H1 (cell line): ENCODE measurements around the gene SP4. TPM values are rescaled to one million over a fixed set of nuclear protein-coding genes. Genes with fewer than 3 reads are reported as not detected.
A peak's percentile ranks its signal among the peaks of the same experiment; 100 is the strongest.

ENCODE experiments used
- CTCF ChIA-PET: fragments of 300-600 bp; sonication (Branson Sonifier 250); formaldehyde crosslinking; loops from one replicate; lab custom pipeline; 2021; ENCODE audit not compliant: partially characterized antibody; lab: Charles Lee
- POLR2A ChIA-PET: fragments of 300-600 bp; sonication (Branson Sonifier 250); formaldehyde crosslinking; loops from one replicate; lab custom pipeline; 2021; ENCODE audit warnings: inconsistent platforms; ENCODE audit not compliant: partially characterized antibody; lab: Charles Lee
- DNase-seq, 2 experiments: peaks; one replicate each; pipeline versions ENCODE4 v3.0.0 to v3.0.0-alpha.2; 2010 to 2022; ENCODE audit warnings: low spot score in 2 of 2, low read depth in 1 of 2, mixed read lengths in 1 of 2
- FAIRE-seq: peaks from 2 replicates; lab custom pipeline; 2011; peaks lifted over from hg19 to GRCh38; lab: Jason Lieb, UNC
- H2AFZ ChIP-seq: 2 replicates; pipeline ENCODE4 v1.8.1; 2012; ENCODE audit warnings: low read length, inconsistent platforms
- H2AK5ac ChIP-seq: 2 replicates; pipeline ENCODE4 v1.6.1; 2013; ENCODE audit warnings: low read depth, low read length
- H2BK120ac ChIP-seq: replicated peaks from 2 replicates; pipeline ENCODE3; 2013; ENCODE audit warnings: low read depth, low read length, inconsistent platforms
- H2BK12ac ChIP-seq: 2 replicates; pipeline ENCODE4 v1.6.1; 2013; ENCODE audit warnings: low read depth, low read length
- H2BK15ac ChIP-seq: 2 replicates; pipeline ENCODE4 v1.6.1; 2013; ENCODE audit warnings: low read length
- H2BK20ac ChIP-seq: 2 replicates; pipeline ENCODE4 v1.6.1; 2013; ENCODE audit warnings: low read length
- H2BK5ac ChIP-seq: 2 replicates; pipeline ENCODE4 v1.6.1; 2013; ENCODE audit warnings: low read depth, low read length
- H3K14ac ChIP-seq: 2 replicates; pipeline ENCODE4 v1.6.1; 2013; ENCODE audit warnings: inconsistent platforms; ENCODE audit not compliant: insufficient read length
- H3K18ac ChIP-seq: 2 replicates; pipeline ENCODE4 v1.6.1; 2013; ENCODE audit warnings: low read length; ENCODE audit errors: extremely low read depth
- H3K23ac ChIP-seq: 2 replicates; pipeline ENCODE4 v1.6.1; 2013; ENCODE audit warnings: inconsistent platforms; ENCODE audit not compliant: insufficient read length
- H3K23me2 ChIP-seq: 2 replicates; pipeline ENCODE4 v1.6.1; 2013; ENCODE audit warnings: low read depth, low read length
- H3K27ac ChIP-seq: 2 replicates; pipeline ENCODE4 v1.6.1; 2011; ENCODE audit warnings: low read depth, low read length, inconsistent platforms
- H3K27me3 ChIP-seq, 4 experiments: replicated peaks in 1 of 4; 1 replicate in 1 of 4; 2 replicates in 3 of 4; pipeline versions ENCODE4 v1.6.1 to v1.8.1; 2011 to 2013; ENCODE audit warnings: low read length in 3 of 4, mild to moderate bottlenecking in 3 of 4, inconsistent platforms in 2 of 4, mixed read lengths in 2 of 4, moderate library complexity in 1 of 4; ENCODE audit not compliant: control insufficient read depth in 3 of 4, insufficient read depth in 3 of 4; ENCODE audit errors: extremely low read depth in 1 of 4
- H3K36me3 ChIP-seq, 4 experiments: 2 replicates each; pipeline versions ENCODE4 v1.6.1 to v1.8.1; 2011 to 2013; ENCODE audit warnings: mild to moderate bottlenecking in 4 of 4, low read length in 3 of 4, moderate library complexity in 2 of 4, control low read depth in 1 of 4, inconsistent platforms in 1 of 4; ENCODE audit not compliant: insufficient read depth in 4 of 4, control insufficient read depth in 2 of 4
- H3K4ac ChIP-seq: replicated peaks from 2 replicates; pipeline ENCODE3; 2013; ENCODE audit warnings: low read length, low read depth, mixed read lengths, inconsistent platforms; ENCODE audit not compliant: insufficient read length
- H3K4me1 ChIP-seq, 4 experiments: replicated peaks in 1 of 4; 1 replicate in 1 of 4; 2 replicates in 3 of 4; pipeline versions ENCODE4 v1.6.1 to v1.8.1; 2011 to 2013; ENCODE audit warnings: low read length in 3 of 4, inconsistent platforms in 2 of 4, mixed read lengths in 1 of 4; ENCODE audit not compliant: insufficient read depth in 4 of 4, control insufficient read depth in 3 of 4
- H3K4me2 ChIP-seq, 2 experiments: 2 replicates each; pipeline versions ENCODE4 v1.6.1 to v1.8.1; 2011 to 2013; ENCODE audit warnings: low read depth in 2 of 2, low read length in 2 of 2, control low read depth in 1 of 2, inconsistent platforms in 1 of 2, mild to moderate bottlenecking in 1 of 2; ENCODE audit not compliant: insufficient read depth in 1 of 2
- H3K4me3 ChIP-seq, 4 experiments: fragments of 200-600, 300-600 bp in 1 of 4; sonication (generic), shearing (Covaris generic), sonication (Bioruptor Twin) in 1 of 4; 2 replicates each; pipeline versions ENCODE4 v1.5.1 to v1.8.1; 2011 to 2016; ENCODE audit warnings: low read length in 4 of 4, low read depth in 3 of 4, control low read depth in 2 of 4, inconsistent platforms in 2 of 4, mild to moderate bottlenecking in 2 of 4, mixed read lengths in 1 of 4, moderate library complexity in 1 of 4; ENCODE audit not compliant: insufficient read depth in 2 of 4; ENCODE audit errors: extremely low read depth in 1 of 4
- H3K56ac ChIP-seq: replicated peaks from 2 replicates; pipeline ENCODE3; 2013; ENCODE audit warnings: low read depth, mild to moderate bottlenecking, mixed read lengths, low read length, inconsistent platforms; ENCODE audit not compliant: insufficient read length
- H3K79me1 ChIP-seq: 2 replicates; pipeline ENCODE4 v1.6.1; 2013; ENCODE audit warnings: low read depth, low read length, control low read depth
- H3K79me2 ChIP-seq, 2 experiments: 2 replicates each; pipeline versions ENCODE4 v1.6.1 to v1.8.1; 2012 to 2013; ENCODE audit warnings: low read length in 2 of 2, mild to moderate bottlenecking in 2 of 2, inconsistent platforms in 1 of 2; ENCODE audit not compliant: insufficient read depth in 2 of 2, control insufficient read depth in 1 of 2
- H3K9ac ChIP-seq, 4 experiments: replicated peaks in 1 of 4; 1 replicate in 1 of 4; 2 replicates in 3 of 4; pipeline versions ENCODE4 v1.6.1 to v1.8.1; 2011 to 2013; ENCODE audit warnings: low read depth in 3 of 4, low read length in 3 of 4, control low read depth in 2 of 4, mild to moderate bottlenecking in 2 of 4, moderate library complexity in 2 of 4, inconsistent platforms in 1 of 4; ENCODE audit errors: extremely low read depth in 1 of 4
- H3K9me3 ChIP-seq, 2 experiments: 2 replicates each; pipeline versions ENCODE4 v1.6.1 to v1.8.1; 2012 to 2013; ENCODE audit warnings: mild to moderate bottlenecking in 2 of 2, moderate library complexity in 2 of 2, control low read depth in 1 of 2, inconsistent platforms in 1 of 2, low read depth in 1 of 2, low read length in 1 of 2, mixed read lengths in 1 of 2; ENCODE audit not compliant: insufficient read depth in 2 of 2
- H4K20me1 ChIP-seq, 2 experiments: replicated peaks in 1 of 2; 2 replicates each; pipeline versions ENCODE3 to v1.8.1; 2011 to 2013; ENCODE audit warnings: inconsistent platforms in 2 of 2, low read length in 2 of 2, mild to moderate bottlenecking in 1 of 2; ENCODE audit not compliant: insufficient read depth in 2 of 2, control insufficient read depth in 1 of 2
- H4K5ac ChIP-seq: 2 replicates; pipeline ENCODE4 v1.6.1; 2013; ENCODE audit warnings: low read length, low read depth, mixed read lengths, inconsistent platforms; ENCODE audit not compliant: insufficient read length
- H4K8ac ChIP-seq: 2 replicates; pipeline ENCODE4 v1.8.0; 2013; ENCODE audit warnings: mild to moderate bottlenecking, moderate library complexity, low read length, inconsistent platforms; ENCODE audit not compliant: insufficient read depth; ENCODE audit errors: extremely low read depth
- H4K91ac ChIP-seq: replicated peaks from 2 replicates; pipeline ENCODE3; 2013; ENCODE audit warnings: low read length, mixed read lengths, inconsistent platforms; ENCODE audit not compliant: insufficient read length
- CEBPB ChIP-seq: IDR thresholded peaks from 2 replicates; pipeline ENCODE4 v1.6.1; 2012; ENCODE audit warnings: low read depth, low read length
- CTCF ChIP-seq, 3 experiments: IDR thresholded peaks; 1 replicate in 2 of 3; 2 replicates in 1 of 3; pipeline versions ENCODE4 v1.5.1 to v1.6.1; 2011; ENCODE audit warnings: low read length in 3 of 3, mild to moderate bottlenecking in 3 of 3, inconsistent platforms in 2 of 3, low read depth in 1 of 3, moderate library complexity in 1 of 3; ENCODE audit not compliant: insufficient read depth in 1 of 3; ENCODE audit errors: control extremely low read depth in 1 of 3
- JUN ChIP-seq: IDR thresholded peaks from 2 replicates; pipeline ENCODE4 v1.6.1; 2011; ENCODE audit warnings: low read depth, mild to moderate bottlenecking, improper control_type of control experiment, low read length
- KDM4A ChIP-seq: IDR thresholded peaks from one replicate; pipeline ENCODE4 v1.7.1; 2012; ENCODE audit warnings: low read depth, mild to moderate bottlenecking, moderate library complexity, low read length, inconsistent platforms; ENCODE audit not compliant: severe bottlenecking
- POLR2AphosphoS5 ChIP-seq: IDR thresholded peaks from 2 replicates; pipeline ENCODE4 v1.6.1; 2011; ENCODE audit warnings: low read depth, low read length
- RAD21 ChIP-seq, 2 experiments: IDR thresholded peaks in 1 of 2; conservative IDR thresholded peaks in 1 of 2; 2 replicates each; pipeline ENCODE4 v1.6.1; 2011; ENCODE audit warnings: low read depth in 2 of 2, low read length in 2 of 2, improper control_type of control experiment in 1 of 2, inconsistent platforms in 1 of 2, mild to moderate bottlenecking in 1 of 2, moderate library complexity in 1 of 2
- RXRA ChIP-seq: IDR thresholded peaks from 2 replicates; pipeline ENCODE4 v1.6.1; 2011; ENCODE audit warnings: low read depth, mild to moderate bottlenecking, low read length, moderate library complexity; ENCODE audit not compliant: insufficient read depth
- SIX5 ChIP-seq: IDR thresholded peaks from 2 replicates; pipeline ENCODE4 v1.6.1; 2011; ENCODE audit warnings: mild to moderate bottlenecking, low read depth, low read length
- TAF1 ChIP-seq: IDR thresholded peaks from 2 replicates; pipeline ENCODE4 v1.6.1; 2011; ENCODE audit warnings: mild to moderate bottlenecking, low read depth, low read length
- polyA plus RNA-seq, 7 experiments: library from polyadenylated mRNA; depleted of rRNA in 3 of 7; stranded (reverse) in 5 of 7; unstranded in 2 of 7; fragments of >200 nt in 5 of 7; fragments of 200-250 nt in 2 of 7; gene quantifications; 1 replicate in 5 of 7; 2 replicates in 1 of 7; 4 replicates in 1 of 7; pipeline versions ENCODE4 v1.2.1 to v1.2.3, GENCODE V29; 2011 to 2013; ENCODE audit warnings: missing spikeins in 2 of 7, mixed read lengths in 2 of 7
- total RNA-seq: library from RNA; stranded (reverse); fragmentation: NEBNext Ultra II Directional; extraction: Animal tissue kit (Norgen Biotek cat#: 25700); gene quantifications from 2 replicates; pipeline ENCODE4 v1.2.1, GENCODE V29; 2021

Gene SP4
- total and polyA plus RNA-seq, 2 of the 8 experiments (the other 6 are each of a cell fraction or from before 2014, with no cell fraction given): 10.0 to 24.0 TPM

- no peak overlapping the region for H2BK20ac ChIP-seq
- H3K18ac ChIP-seq: no peak overlapping the region
- H3K4me3 ChIP-seq: no peak overlapping the region
- H3K14ac ChIP-seq: no peak overlapping the region
- no peak overlapping the region for H3K9ac ChIP-seq
- H3K4ac ChIP-seq: no peak overlapping the region
- H2BK12ac ChIP-seq: no peak overlapping the region
- H2BK15ac ChIP-seq: no peak overlapping the region
- H2BK120ac ChIP-seq: no peak overlapping the region
- no peak overlapping the region for H3K23ac ChIP-seq
- H3K36me3 ChIP-seq: no peaks in the 10 kb centered on the region
- POLR2A ChIA-PET: no interaction called here
- CTCF ChIA-PET: interaction anchor here (1.5 to 2.1 kb wide), 2 partner anchors 8 to 14 kb away, joined by 4 to 8 read pairs; no protein-coding TSS in a partner anchor
- no peak for FAIRE-seq
- no peak overlapping the region for H2BK5ac ChIP-seq
- H3K9me3 ChIP-seq: peaks cover 9 to 19% of the 10 kb centered on the region in 2 experiments
- no peak overlapping the region for H2AK5ac ChIP-seq
- H3K27ac ChIP-seq: no peak overlapping the region
- H2AFZ ChIP-seq: no peak overlapping the region
- H4K91ac ChIP-seq: no peak overlapping the region
- no peaks in the 10 kb centered on the region for H3K4me1 ChIP-seq
- no peaks in the 10 kb centered on the region for H3K27me3 ChIP-seq
- no peaks in the 10 kb centered on the region for H3K79me2 ChIP-seq
- H3K4me2 ChIP-seq: no peak overlapping the region
- no peak overlapping the region for H3K56ac ChIP-seq
- no peaks in the 10 kb centered on the region for H3K79me1 ChIP-seq
- H3K23me2 ChIP-seq: no peaks in the 10 kb centered on the region
- no peak overlapping the region for H4K5ac ChIP-seq
- DNase-seq: no peak
- no peak overlapping the region for H4K8ac ChIP-seq
- H4K20me1 ChIP-seq: no peaks in the 10 kb centered on the region
- TF ChIP-seq RXRA (no peak), RAD21 (IDR thresholded peaks at IDR 0.05 in 1 of 2, conservative IDR thresholded peaks at IDR 0.05 in 1 of 2; ENCODE audit: low read depth in 2 of 2, low read length in 2 of 2) (peak; percentile 17 to 28; a peak in 2 of 4 replicates), KDM4A (no peak), SIX5 (no peak), JUN (no peak), CTCF (IDR thresholded peaks at IDR 0.05; ENCODE audit: control extremely low read depth in 1 of 3, insufficient read depth in 1 of 3, low read depth in 1 of 3, low read length in 3 of 3) (peak in 2 of 3 experiments; percentile 15 to 35; a peak in 2 of 4 replicates), TAF1 (no peak), CEBPB (no peak), POLR2AphosphoS5 (no peak)
Observed at GRCh38 chr7:21526007-21526406, 98.1 kb downstream of the SP4 start.
